Posterior vena cava (tissue), 2 donors: Measurements from ENCODE around the gene HBG1. TPM values are rescaled to one million over a fixed set of nuclear protein-coding genes. Genes with fewer than 3 reads are reported as not detected.
"Not testable (repeated sequence)": the region's sequence is repeated elsewhere in the genome, so short reads cannot be mapped to it uniquely, and the experiment has no call there.

Experiments
- DNase-seq: peaks from one replicate; pipeline ENCODE4 v3.0.0-alpha.2; 2020; ENCODE audit warnings: low spot score
- intact Hi-C, 2 donors: fragments of 100-400 bp; cut with DNase I; formaldehyde crosslinking; loops; one replicate each; pipeline versions ENCODE4 v1.14.1 to v1.14.2; 2022 to 2023
- total RNA-seq, 2 donors: library from RNA; stranded (reverse); fragmentation: NEBNext Ultra II Directional; extraction: Animal tissue kit (Norgen Biotek cat#: 25700); gene quantifications; one replicate each; pipeline ENCODE4 v1.2.1, GENCODE V29; 2021
- donor health status: DM: yes; HTN: yes; CAD: no.
- donor health status: DM: yes; HTN: yes; CAD: no.

HBG1 gene
- total RNA-seq, 2 donors from 2014 or later = not detected

DNA sequence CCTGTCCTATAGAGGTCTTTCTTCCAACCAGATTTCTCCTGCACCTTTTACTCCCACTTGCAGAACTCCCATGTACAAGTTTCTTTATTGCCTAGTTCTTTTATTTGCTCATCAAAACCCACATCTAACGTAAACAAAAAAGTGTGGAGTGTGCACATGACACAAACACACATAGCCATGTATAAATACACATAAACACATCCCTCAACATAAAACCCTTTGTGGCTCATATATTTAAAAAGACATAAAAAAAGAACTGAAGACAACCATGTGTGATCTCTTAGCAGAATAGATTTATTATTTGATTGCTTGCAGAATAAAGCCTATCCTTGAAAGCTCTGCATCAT, 3.2 kb upstream of the HBG1 start:
- intact Hi-C loops = no loop called here
- DNase-seq = no peak

DNA sequence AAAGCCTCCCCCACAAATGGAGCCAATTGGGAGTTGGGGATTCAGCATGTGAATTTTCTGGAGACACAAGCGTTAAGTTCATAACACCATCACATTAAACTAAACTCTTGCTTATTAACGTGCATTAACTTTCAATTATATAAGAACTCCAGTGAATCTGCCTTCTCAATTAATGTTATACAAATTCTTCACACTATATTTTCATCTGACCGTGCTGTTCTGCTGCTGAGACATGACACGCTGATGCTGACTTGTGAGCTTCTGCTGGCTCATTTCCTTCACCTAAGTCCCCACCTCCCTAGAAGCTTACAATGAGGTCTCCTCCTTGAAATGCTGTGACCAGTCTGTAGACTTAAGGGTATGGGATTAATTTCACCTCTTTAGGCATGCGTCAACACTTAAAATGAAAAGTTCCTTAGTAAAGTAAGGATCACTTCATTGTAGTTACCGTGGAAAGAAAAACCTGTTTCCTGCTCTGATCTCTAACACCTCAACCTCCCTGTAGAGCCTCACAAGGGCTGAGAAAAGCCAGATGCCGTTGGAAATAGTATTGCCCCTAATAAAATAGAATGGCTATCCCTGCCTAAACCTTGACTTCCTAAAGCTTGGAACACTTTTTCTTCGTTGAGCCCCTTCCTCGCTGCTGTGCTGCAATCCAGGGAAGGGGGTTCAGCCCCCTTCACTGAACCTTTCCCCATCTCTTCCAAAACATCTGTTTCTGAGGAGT, 2.7 kb upstream of the HBG1 start:
- no peak for DNase-seq
- intact Hi-C loops = no loop called here

GRCh38 chr11:5251746-5252145, 2.1 kb upstream of the HBG1 start:
- intact Hi-C loops = no loop called here
- DNase-seq = no peak

DNA sequence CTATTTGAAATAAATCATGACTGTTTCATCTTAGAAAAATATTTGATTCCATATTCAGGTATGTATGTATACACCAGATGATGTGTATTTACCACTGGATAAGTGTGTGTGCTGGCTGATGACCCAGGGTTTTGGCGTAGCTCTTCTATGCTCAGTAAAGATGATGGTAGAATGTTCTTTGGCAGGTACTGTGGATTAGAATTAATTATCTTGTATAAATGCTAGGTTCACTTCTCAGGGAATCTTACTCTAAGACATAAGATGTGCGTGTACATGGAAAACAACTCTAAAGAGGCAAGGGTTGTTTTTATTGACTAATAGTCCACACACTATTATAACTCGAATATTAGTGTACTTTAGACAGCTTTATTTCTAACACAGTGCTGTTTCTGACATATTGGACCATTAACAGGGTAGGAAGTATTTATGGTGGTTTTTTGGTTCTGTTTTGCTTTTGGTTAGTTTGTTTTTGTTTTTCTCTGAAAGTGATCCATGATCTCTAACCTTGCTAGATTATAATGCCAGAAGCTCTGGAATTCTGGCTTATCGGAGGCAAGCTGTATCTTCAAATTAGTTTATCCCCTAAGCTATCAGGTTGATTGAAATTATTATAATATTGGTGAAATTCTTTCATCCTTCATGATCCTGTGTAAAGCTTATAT, 1.0 kb upstream of the HBG1 start:
- intact Hi-C loops = no loop called here
- no peak for DNase-seq

GRCh38 chr11:5248498-5248897, 1.2 kb downstream of the HBG1 start:
- DNase-seq, intact Hi-C loops: not testable (repeated sequence)

GRCh38 chr11:5247472-5248192, 2.0 kb downstream of the HBG1 start:
- no peak for DNase-seq
- intact Hi-C loops = no loop called here

DNA sequence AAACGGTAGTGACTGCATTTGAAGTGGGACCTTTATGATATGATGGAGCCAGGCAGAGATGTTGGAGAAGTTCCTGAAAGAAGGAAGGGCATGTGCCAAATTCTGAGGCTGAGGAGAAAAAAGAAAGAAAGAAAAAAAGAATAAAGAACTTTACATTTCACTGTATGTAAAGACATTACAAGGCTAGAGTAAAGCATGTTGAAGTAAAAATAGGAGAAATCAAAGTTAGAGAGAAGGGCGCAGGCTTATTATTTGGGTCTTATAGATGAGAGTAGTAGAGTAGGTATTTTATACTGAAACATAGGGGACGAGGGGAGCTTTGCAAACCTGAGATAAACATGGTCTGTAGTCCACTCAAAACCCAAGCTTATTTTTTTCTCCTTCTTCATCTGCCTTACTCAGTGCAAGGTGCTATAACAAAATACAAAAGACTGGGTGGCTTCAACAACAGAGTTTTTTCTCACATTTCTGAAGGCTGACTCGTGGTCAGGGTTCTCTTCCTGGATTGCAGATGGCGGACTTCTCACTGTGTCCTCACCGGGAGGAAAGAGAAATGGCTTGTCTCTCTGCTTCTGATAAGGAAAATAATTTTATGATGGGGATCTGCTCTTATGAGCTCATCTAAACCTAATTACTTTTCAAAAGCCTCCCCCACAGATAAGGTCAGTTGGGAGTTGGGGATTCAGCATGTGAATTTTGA, 2.7 kb downstream of the HBG1 start:
- intact Hi-C loops = no loop called here
- DNase-seq = no peak

GRCh38 chr11:5245155-5245554, 4.5 kb downstream of the HBG1 start:
- no peak for DNase-seq
- intact Hi-C loops = no loop called here

- DNase-seq = no peak
- intact Hi-C loops = no loop called here
Measured at GRCh38 chr11:5243816-5244180, 5.9 kb downstream of the HBG1 start.

DNA sequence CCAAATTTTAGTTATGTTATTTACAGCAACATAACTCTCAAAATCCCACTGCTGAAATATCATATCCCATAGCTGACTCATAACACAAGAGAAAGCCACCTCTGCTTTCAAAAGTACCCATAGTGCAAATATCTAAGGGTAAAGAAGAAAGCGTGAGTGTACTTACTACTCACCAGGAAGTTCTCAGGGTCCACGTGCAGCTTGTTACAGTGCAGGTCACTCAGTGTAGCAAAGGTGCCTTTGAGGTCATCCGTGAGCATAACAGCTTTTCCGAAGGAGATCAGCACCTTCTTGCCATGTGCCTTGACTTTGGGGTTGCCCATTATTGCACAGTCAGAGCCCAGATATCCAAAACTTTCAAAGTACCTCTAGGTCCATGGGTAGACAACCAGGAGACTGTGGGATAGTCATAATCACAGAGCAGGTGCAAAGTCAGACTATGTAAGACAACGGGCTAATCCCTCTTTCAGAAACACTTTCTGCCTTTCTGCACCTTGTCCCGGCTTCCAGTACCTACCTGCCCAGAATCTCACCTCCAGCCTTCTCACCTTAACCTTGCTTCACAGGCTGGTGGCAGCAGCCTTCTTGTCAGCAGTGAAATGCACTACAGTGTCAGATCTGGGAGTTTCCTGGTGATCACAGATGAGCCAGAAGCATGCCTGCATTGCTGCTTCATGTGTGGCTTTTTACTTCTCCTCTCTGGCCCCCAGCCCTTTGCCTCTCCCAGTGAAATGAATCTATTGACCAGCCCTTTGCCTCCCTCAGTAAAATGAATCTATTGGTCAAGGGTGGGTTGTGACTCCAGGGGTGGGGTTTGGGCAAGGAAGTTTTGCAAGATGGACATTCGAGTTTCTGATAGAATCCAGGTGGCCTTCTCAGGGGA, 6.5 kb downstream of the HBG1 start:
- intact Hi-C loops = no loop called here
- DNase-seq = no peak

- intact Hi-C loops = no loop called here
- DNase-seq = no peak
Measured at GRCh38 chr11:5242208-5242607, 7.4 kb downstream of the HBG1 start.

DNA sequence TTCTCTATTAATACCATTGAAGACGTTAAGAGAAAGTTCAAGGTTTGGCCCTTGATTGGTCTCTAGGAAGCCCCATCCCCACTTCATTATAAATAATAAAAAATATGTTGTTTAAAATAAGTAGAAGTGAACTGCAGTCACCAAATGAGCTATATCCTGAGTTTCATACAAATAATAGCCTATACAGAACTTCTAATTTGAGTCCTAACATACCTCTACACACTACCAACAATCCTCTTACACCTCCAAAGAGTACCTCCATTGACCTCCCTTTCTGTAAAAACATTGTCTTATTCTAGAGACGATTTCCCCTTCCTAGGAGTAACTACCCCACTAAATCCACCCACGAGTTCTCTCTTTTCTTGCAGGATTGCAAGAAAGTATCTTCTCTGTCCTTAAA, 8.2 kb downstream of the HBG1 start:
- intact Hi-C loops = no loop called here

GRCh38 chr11:5240458-5240857, 9.2 kb downstream of the HBG1 start:
- intact Hi-C loops = no loop called here
- no peak for DNase-seq

More for the DNA sequence above, 8.2 kb downstream of the HBG1 start:
- no peak for DNase-seq

- DNase-seq = no peak
- intact Hi-C loops = no loop called here
Measured at GRCh38 chr11:5240056-5240455, 9.6 kb downstream of the HBG1 start.

DNA sequence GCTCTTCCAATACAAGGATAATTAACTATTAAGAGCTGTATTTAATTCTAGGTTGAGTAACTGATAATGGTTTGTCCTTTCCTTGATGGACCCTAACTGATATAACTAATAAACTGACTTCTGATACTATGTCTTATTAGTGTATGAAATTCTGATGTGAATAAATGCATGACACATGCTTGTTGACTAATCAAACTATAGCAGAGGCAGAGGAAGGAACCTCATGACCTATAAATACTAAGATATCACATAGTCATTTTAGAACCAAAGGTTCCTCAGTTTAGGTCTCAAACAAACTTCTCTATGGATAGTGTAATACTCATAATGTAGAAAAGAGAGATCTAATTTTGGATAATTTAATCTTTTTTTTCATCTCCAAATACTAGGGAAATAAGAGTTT, 10.6 kb downstream of the HBG1 start:
- intact Hi-C loops = no loop called here
- DNase-seq = no peak

DNA sequence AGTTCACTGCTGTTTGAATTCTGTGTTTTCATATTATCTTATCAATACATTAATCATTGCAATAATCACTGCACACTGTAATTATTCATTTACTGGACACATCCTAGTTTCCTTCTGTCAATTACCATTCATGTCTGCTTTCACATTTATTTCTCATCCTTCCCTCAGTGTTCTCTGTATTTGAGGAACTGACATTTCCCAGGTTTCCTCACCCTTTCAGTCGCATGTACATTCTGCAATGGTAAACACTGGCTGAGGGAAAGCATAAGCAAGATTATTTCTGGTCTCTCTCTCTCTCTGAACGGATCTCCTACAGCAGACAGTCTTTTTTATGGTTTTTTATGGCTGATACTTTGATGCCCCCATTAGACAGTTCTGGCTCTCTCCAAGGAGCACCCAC, 11.2 kb downstream of the HBG1 start:
- no peak for DNase-seq
- intact Hi-C loops = no loop called here

GRCh38 chr11:5237420-5237819, 12.2 kb downstream of the HBG1 start:
- intact Hi-C loops = no loop called here
- no peak for DNase-seq

DNA sequence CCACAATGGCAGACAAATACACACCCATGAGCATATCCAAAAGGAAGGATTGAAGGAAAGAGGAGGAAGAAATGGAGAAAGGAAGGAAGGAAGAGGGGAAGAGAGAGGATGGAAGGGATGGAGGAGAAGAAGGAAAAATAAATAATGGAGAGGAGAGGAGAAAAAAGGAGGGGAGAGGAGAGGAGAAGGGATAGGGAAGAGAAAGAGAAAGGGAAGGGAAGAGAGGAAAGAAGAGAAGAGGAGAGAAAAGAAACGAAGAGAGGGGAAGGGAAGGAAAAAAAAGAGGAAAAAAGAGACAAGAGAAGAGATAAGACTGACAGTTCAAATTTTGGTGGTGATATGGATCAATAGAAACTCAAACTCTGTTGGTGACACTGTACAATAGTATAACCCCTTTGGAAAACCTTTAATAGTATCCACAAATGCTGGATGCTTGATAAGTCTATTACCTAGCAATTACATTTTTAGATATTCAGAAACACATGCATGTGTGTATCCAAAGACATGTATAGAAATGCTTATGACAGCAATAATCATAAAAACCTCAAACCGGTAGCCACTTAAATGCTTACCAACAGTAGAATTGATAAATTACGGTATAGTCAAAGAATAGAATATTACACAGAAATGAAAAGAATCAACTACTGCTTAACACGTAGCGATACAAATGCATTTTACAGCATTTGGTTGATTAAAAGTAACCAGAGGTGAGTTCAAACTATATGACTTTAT, 14.1 kb downstream of the HBG1 start:
- DNase-seq = no peak
- intact Hi-C loops = no loop called here
